GM12878 (cell line): ENCODE results near the gene UNC5CL. TPM values are rescaled to one million over a fixed set of nuclear protein-coding genes. Genes with fewer than 3 reads are reported as not detected.

Experiments
- ATAC-seq: fragments of 200-7000 bp; cut with Tn5 transposase; 3 replicates; pipeline ENCODE4 v1.9.1; 2020; ENCODE audit warnings: mild to moderate bottlenecking, moderate library complexity
- BruUV-seq: library from RNA; stranded (reverse); fragments of 400-500 nt; replicated peaks from 2 replicates; lab custom pipeline; 2021; lab: Mats Ljungman, UMichigan
- CTCF ChIA-PET: fragments of 300-600 bp; sonication (Branson Sonifier 250); formaldehyde crosslinking; extraction: SDS; loops from one replicate; lab custom pipeline; 2021; ENCODE audit warnings: inconsistent platforms; lab: Yijun Ruan, JAX
- POLR2A ChIA-PET: fragments of 350-600 bp; formaldehyde crosslinking; extraction: SDS; loops from one replicate; lab custom pipeline; 2021; ENCODE audit warnings: inconsistent platforms; lab: Charles Lee
- RAD21 ChIA-PET: fragments of 300-600 bp; sonication (Branson Sonifier 250); formaldehyde crosslinking; loops from one replicate; lab custom pipeline; 2023; ENCODE audit warnings: antibody characterized with exemption; ENCODE audit not compliant: unreplicated experiment; lab: Charles Lee
- SMC1A ChIA-PET: fragments of 300-600 bp; sonication (Branson Sonifier 250); formaldehyde crosslinking; loops from one replicate; lab custom pipeline; 2023; ENCODE audit not compliant: unreplicated experiment, uncharacterized antibody; lab: Charles Lee
- DNase-seq: peaks from one replicate; pipeline ENCODE4 v3.0.0-alpha.2; 2011; ENCODE audit warnings: low read depth, low spot score
- FAIRE-seq: peaks from 3 replicates; lab custom pipeline; 2011; peaks lifted over from hg19 to GRCh38; lab: Jason Lieb, UNC
- H2AFZ ChIP-seq: 2 replicates; pipeline ENCODE4 v1.6.0; 2011; ENCODE audit warnings: low read depth, low read length, control low read depth; ENCODE audit not compliant: control insufficient read depth
- H3K27ac ChIP-seq: 2 replicates; pipeline ENCODE4 v1.5.1; 2011; ENCODE audit warnings: control low read depth; ENCODE audit not compliant: control insufficient read depth, insufficient read depth
- H3K27me3 ChIP-seq, 2 experiments: replicated peaks in 1 of 2; 2 replicates each; pipeline versions ENCODE4 v1.6.0 to v1.6.1; 2011; ENCODE audit warnings: low read length in 1 of 2; ENCODE audit not compliant: control insufficient read depth in 2 of 2, insufficient read depth in 2 of 2
- H3K36me3 ChIP-seq, 2 experiments: 2 replicates each; pipeline ENCODE4 v1.5.1; 2011; ENCODE audit warnings: low read length in 1 of 2; ENCODE audit not compliant: control insufficient read depth in 2 of 2, insufficient read depth in 2 of 2
- H3K4me1 ChIP-seq: 2 replicates; pipeline ENCODE4 v1.6.1; 2011; ENCODE audit warnings: mild to moderate bottlenecking, low read length, moderate library complexity, mixed read lengths; ENCODE audit not compliant: control insufficient read depth, insufficient read depth
- H3K4me2 ChIP-seq: 2 replicates; pipeline ENCODE4 v1.6.0; 2011; ENCODE audit warnings: control low read depth; ENCODE audit not compliant: control insufficient read depth, insufficient read depth
- H3K4me3 ChIP-seq: fragments of 200-600 bp; sonication (generic); 2 replicates; pipeline ENCODE4 v1.5.1; 2016
- H3K79me2 ChIP-seq: 2 replicates; pipeline ENCODE4 v1.6.0; 2011; ENCODE audit warnings: low read length; ENCODE audit not compliant: control insufficient read depth, insufficient read depth
- H3K9ac ChIP-seq: 2 replicates; pipeline ENCODE4 v1.8.0; 2011; ENCODE audit warnings: low read length, control low read depth, mixed read lengths; ENCODE audit not compliant: control insufficient read depth, insufficient read depth
- H3K9me3 ChIP-seq: replicated peaks from 3 replicates; pipeline ENCODE4 v1.5.1; 2011; ENCODE audit warnings: mild to moderate bottlenecking, low read length; ENCODE audit not compliant: control insufficient read depth, insufficient read depth
- H4K20me1 ChIP-seq: 2 replicates; pipeline ENCODE4 v1.6.0; 2011; ENCODE audit not compliant: control insufficient read depth, insufficient read depth
- CHD2 ChIP-seq: IDR thresholded peaks from 2 replicates; pipeline ENCODE4 v1.6.1; 2011; ENCODE audit warnings: low read depth, low read length, improper control_type of control experiment, borderline replicate concordance
- FOXM1 ChIP-seq: IDR thresholded peaks from 2 replicates; pipeline ENCODE4 v1.6.1; 2012; ENCODE audit warnings: low read depth, mild to moderate bottlenecking, inconsistent platforms, low read length, moderate library complexity
- HCFC1 ChIP-seq: fragments of 150-350 bp; IDR thresholded peaks from 2 replicates; pipeline ENCODE4 v1.6.1; 2014; ENCODE audit warnings: low read length
- MYB ChIP-seq: fragments of 150-350 bp; IDR thresholded peaks from 2 replicates; pipeline ENCODE4 v1.6.1; 2014; ENCODE audit warnings: mild to moderate bottlenecking, low read depth, low read length, borderline replicate concordance
- MYC ChIP-seq: IDR thresholded peaks from 2 replicates; pipeline ENCODE4 v1.6.1; 2011; ENCODE audit warnings: mild to moderate bottlenecking, low read length, moderate library complexity, inconsistent platforms; ENCODE audit not compliant: insufficient read depth, insufficient replicate concordance, insufficient read length, severe bottlenecking
- NRF1 ChIP-seq: conservative IDR thresholded peaks from 2 replicates; pipeline ENCODE4 v1.6.1; 2011; ENCODE audit warnings: mild to moderate bottlenecking, low read depth, low read length, improper control_type of control experiment
- PAX8 ChIP-seq: fragments of 450-650 bp; IDR thresholded peaks from 2 replicates; pipeline ENCODE4 v1.6.1; 2017; ENCODE audit warnings: mild to moderate bottlenecking, moderate library complexity
- POLR2AphosphoS2 ChIP-seq: IDR thresholded peaks from 2 replicates; pipeline ENCODE4 v1.6.1; 2011; ENCODE audit warnings: low read depth, mild to moderate bottlenecking, low read length, improper control_type of control experiment, moderate library complexity
- POLR2AphosphoS5 ChIP-seq: IDR thresholded peaks from 2 replicates; pipeline ENCODE4 v1.6.1; 2011; ENCODE audit warnings: mild to moderate bottlenecking, low read length, inconsistent platforms
- RFX5 ChIP-seq: IDR thresholded peaks from 2 replicates; pipeline ENCODE4 v1.6.1; 2011; ENCODE audit warnings: low read depth, low read length, improper control_type of control experiment
- TAF1 ChIP-seq: IDR thresholded peaks from 2 replicates; pipeline ENCODE4 v1.6.1; 2011; ENCODE audit warnings: mild to moderate bottlenecking, low read depth, low read length, borderline replicate concordance
- WGBS: methylation state at CpG from one replicate; pipeline ENCODE4 v1.1.6; 2016; ENCODE audit warnings: low lambda C conversion rate; ENCODE audit not compliant: insufficient replicate concordance, insufficient coverage; ENCODE audit errors: missing lambda C conversion rate; 5-methylcytosine and 5-hydroxymethylcytosine counted together
- in situ Hi-C: fragments of 300-500 bp; cut with MboI; formaldehyde crosslinking; loops from 9 replicates; pipeline ENCODE4 v1.14.3; 2018; ENCODE audit warnings: mixed read lengths
- intact Hi-C: fragments of 100-400 bp; cut with micrococcal nuclease; formaldehyde crosslinking; loops from one replicate; pipeline ENCODE4 v1.14.2; 2022; ENCODE audit not compliant: unreplicated experiment
- polyA plus RNA-seq, 11 experiments: library from polyadenylated mRNA; depleted of rRNA in 4 of 11; unstranded in 6 of 11; stranded (reverse) in 5 of 11; fragments of >200 nt; fragmentation: Nextera tagmentation in 4 of 11; fragmentation: Illumina TruSeq in 1 of 11; extraction: Ambion mirVana in 4 of 11; extraction: Trizol in 1 of 11; gene quantifications; 1 replicate in 1 of 11; 2 replicates in 10 of 11; pipeline versions ENCODE4 v1.2.1 to v1.2.3, GENCODE V29; 2011 to 2016; ENCODE audit warnings: inconsistent platforms in 2 of 11, missing spikeins in 2 of 11, low read depth in 1 of 11
- total RNA-seq, 4 experiments: library from RNA; depleted of rRNA in 3 of 4; stranded (reverse); fragments of >200 nt in 3 of 4; fragmentation: Illumina TruSeq in 1 of 4; extraction: Trizol in 1 of 4; gene quantifications; 2 replicates each; pipeline versions ENCODE4 v1.2.1 to v1.2.3, GENCODE V29; 2013 to 2021
- TF ChIP-seq, protein P1 (sequence below): fragments of 450-650 bp; IDR thresholded peaks from 2 replicates; pipeline ENCODE4 v1.6.1; 2016; ENCODE audit warnings: mild to moderate bottlenecking, moderate library complexity, borderline replicate concordance
- TF ChIP-seq, protein P2 (sequence below): fragments of 450-650 bp; IDR thresholded peaks from 2 replicates; pipeline ENCODE4 v1.6.1; 2017; ENCODE audit warnings: mild to moderate bottlenecking, moderate library complexity

Gene UNC5CL
- total and polyA plus RNA-seq, 10 of the 15 experiments (the other 5 are each of a cell fraction or from before 2014, with no cell fraction given), result 0.11 to 1.2 (median 0.46) TPM; not detected in 1

DNA sequence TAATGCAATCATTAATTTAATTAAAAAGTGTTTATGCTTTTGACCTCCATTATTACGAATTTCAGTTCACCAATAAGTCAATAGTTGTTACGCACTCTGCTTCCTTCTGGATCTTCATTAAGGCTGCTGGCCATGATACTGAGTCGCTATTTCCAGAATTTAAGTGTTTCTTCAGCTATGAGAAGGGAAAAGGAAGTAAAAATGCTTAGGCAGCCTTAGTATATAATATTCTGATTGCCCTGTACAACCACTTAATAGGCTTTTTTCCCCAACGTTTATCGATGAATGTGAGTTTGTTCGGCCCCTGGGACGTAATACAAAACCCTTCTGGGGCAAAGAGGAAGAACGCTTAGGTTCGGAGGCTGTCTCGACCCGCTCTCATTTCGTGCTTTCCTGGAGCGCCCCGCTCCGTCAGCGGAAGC lies 32.5 kb upstream of the UNC5CL start:
- TSS peak; percentile 64 for BruUV-seq
- TF ChIP-seq MYB (no peak), MYC (no peak), FOXM1 (0 out of 2 replicates have a peak, but pooled peaks have one; percentile 6), POLR2AphosphoS2 (peak; percentile 22; the same call in 1 of the 2 replicates), RFX5 (no peak), NRF1 (no peak), PAX8 (0 out of 2 replicates have a peak, but pooled peaks have one; percentile 62), POLR2AphosphoS5 (peak; percentile 71; the same call in 1 of the 2 replicates), CHD2 (no peak), TAF1 (peak; percentile 55; the same call in 1 of the 2 replicates), HCFC1 (0 out of 2 replicates have a peak, but pooled peaks have one; percentile 15)
- TF ChIP-seq, protein P1, sequence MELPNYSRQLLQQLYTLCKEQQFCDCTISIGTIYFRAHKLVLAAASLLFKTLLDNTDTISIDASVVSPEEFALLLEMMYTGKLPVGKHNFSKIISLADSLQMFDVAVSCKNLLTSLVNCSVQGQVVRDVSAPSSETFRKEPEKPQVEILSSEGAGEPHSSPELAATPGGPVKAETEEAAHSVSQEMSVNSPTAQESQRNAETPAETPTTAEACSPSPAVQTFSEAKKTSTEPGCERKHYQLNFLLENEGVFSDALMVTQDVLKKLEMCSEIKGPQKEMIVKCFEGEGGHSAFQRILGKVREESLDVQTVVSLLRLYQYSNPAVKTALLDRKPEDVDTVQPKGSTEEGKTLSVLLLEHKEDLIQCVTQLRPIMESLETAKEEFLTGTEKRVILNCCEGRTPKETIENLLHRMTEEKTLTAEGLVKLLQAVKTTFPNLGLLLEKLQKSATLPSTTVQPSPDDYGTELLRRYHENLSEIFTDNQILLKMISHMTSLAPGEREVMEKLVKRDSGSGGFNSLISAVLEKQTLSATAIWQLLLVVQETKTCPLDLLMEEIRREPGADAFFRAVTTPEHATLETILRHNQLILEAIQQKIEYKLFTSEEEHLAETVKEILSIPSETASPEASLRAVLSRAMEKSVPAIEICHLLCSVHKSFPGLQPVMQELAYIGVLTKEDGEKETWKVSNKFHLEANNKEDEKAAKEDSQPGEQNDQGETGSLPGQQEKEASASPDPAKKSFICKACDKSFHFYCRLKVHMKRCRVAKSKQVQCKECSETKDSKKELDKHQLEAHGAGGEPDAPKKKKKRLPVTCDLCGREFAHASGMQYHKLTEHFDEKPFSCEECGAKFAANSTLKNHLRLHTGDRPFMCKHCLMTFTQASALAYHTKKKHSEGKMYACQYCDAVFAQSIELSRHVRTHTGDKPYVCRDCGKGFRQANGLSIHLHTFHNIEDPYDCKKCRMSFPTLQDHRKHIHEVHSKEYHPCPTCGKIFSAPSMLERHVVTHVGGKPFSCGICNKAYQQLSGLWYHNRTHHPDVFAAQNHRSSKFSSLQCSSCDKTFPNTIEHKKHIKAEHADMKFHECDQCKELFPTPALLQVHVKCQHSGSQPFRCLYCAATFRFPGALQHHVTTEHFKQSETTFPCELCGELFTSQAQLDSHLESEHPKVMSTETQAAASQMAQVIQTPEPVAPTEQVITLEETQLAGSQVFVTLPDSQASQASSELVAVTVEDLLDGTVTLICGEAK, result peak; percentile 50; the same call in 1 of the 2 replicates
- TF ChIP-seq, protein P2, sequence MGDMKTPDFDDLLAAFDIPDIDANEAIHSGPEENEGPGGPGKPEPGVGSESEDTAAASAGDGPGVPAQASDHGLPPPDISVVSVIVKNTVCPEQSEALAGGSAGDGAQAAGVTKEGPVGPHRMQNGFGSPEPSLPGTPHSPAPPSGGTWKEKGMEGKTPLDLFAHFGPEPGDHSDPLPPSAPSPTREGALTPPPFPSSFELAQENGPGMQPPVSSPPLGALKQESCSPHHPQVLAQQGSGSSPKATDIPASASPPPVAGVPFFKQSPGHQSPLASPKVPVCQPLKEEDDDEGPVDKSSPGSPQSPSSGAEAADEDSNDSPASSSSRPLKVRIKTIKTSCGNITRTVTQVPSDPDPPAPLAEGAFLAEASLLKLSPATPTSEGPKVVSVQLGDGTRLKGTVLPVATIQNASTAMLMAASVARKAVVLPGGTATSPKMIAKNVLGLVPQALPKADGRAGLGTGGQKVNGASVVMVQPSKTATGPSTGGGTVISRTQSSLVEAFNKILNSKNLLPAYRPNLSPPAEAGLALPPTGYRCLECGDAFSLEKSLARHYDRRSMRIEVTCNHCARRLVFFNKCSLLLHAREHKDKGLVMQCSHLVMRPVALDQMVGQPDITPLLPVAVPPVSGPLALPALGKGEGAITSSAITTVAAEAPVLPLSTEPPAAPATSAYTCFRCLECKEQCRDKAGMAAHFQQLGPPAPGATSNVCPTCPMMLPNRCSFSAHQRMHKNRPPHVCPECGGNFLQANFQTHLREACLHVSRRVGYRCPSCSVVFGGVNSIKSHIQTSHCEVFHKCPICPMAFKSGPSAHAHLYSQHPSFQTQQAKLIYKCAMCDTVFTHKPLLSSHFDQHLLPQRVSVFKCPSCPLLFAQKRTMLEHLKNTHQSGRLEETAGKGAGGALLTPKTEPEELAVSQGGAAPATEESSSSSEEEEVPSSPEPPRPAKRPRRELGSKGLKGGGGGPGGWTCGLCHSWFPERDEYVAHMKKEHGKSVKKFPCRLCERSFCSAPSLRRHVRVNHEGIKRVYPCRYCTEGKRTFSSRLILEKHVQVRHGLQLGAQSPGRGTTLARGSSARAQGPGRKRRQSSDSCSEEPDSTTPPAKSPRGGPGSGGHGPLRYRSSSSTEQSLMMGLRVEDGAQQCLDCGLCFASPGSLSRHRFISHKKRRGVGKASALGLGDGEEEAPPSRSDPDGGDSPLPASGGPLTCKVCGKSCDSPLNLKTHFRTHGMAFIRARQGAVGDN, result 0 out of 2 replicates have a peak, but pooled peaks have one; percentile 30

More for the DNA sequence above, 32.5 kb upstream of the UNC5CL start:
- DNase-seq, result peak; percentile 34
- under 1% methylated on average over 16 of the region's 16 CpGs for WGBS
- FAIRE-seq, result peak; percentile 66
- intact Hi-C loops (loop anchor here (10.0 kb wide), 1 partner anchor 663 kb away; the partner anchor contains the start of gene TFEB), in situ Hi-C loops (no loop called here)
- SMC1A ChIA-PET, result interaction anchor here (1.2 to 1.5 kb wide), 4 partner anchors 8 to 52 kb away, joined by 3 to 5 read pairs (median 3); no protein-coding TSS in a partner anchor
- peaks cover 0 to 3% of the 10 kb centered on the region in 2 experiments; a peak in 2 of 4 replicates for H3K36me3 ChIP-seq
- RAD21 ChIA-PET, result no interaction called here
- H3K27ac ChIP-seq, result peak overlapping the region; percentile 99
- H3K9me3 ChIP-seq, result no peaks in the 10 kb centered on the region
- peak overlapping the region; percentile 86 for H2AFZ ChIP-seq
- H3K4me2 ChIP-seq, result peak overlapping the region; percentile 80; the same call in 1 of the 2 replicates
- POLR2A ChIA-PET, result interaction anchor here (1.1 to 1.3 kb wide), 2 partner anchors 31 to 43 kb away, joined by 3 to 5 read pairs; no protein-coding TSS in a partner anchor
- no peaks in the 10 kb centered on the region for H4K20me1 ChIP-seq
- H3K9ac ChIP-seq, result peak overlapping the region; percentile 94
- H3K4me3 ChIP-seq, result peak overlapping the region; percentile 79
- peaks cover 46% of the 10 kb centered on the region for H3K79me2 ChIP-seq
- no peak for ATAC-seq
- peaks cover 5% of the 10 kb centered on the region; the same call in 1 of the 2 replicates for H3K4me1 ChIP-seq
- H3K27me3 ChIP-seq, result no peaks in the 10 kb centered on the region
- CTCF ChIA-PET, result interaction anchor here (1.4 to 6.5 kb wide), 4 partner anchors 22 to 263 kb away, joined by 3 to 62 read pairs (median 18); partner anchors contain the start of gene UNC5CL
